ENCODE results near the gene RPL41.
"Not testable (repeated sequence)": the region's sequence is repeated elsewhere in the genome, so short reads cannot be mapped to it uniquely, and the experiment has no call there.

Gene RPL41

GRCh38 chr12:56116267-56117081 is at the start of gene RPL41:
TSS of gene RPL41 (plus strand) at chr12:56116633.
- peak; percentile 97 for DNase-seq

DNA sequence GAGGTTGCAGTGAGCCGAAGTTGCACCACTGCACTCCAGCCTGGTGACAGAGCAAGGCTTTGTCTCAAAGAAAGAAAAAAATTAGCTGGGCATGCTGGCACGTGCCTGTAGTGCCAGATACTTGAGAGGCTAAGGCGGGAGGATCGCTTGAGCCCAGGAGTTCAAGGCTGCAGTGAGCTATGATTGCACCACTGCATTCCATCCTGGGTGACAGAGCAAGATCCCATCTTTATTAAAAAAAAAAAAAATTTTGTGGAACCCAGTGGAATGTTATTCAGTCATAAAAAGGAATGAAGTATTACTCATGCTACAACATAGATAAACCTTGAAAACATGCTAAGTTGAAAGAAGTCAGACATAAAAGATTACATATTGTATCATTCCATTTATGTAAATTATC is 44.8 kb upstream of the RPL41 start:
- no peak for DNase-seq

DNA sequence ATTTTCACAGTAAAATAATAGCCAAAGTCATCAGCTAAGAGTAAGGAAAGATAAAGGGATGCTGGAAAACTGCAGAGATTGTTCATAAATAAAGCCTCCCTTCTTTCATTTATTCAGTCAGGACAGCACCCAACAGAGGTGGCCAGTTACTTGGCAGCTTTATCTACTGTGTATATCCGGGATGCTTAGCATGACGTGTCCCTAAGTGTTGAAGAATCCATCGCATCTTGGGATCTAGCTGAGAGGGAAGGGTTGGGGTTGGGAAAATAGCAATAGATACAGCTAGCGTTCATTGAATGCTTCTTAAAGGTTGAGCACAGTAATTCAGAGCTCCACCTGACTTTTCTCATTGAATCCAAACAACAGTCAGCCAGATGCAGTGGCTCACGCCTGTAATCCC is 42.0 kb upstream of the RPL41 start:
- DNase-seq, result no peak

- not testable (repeated sequence) for DNase-seq
These were observed 38.5 kb upstream of the RPL41 start for GRCh38 chr12:56077966-56078365.

DNA sequence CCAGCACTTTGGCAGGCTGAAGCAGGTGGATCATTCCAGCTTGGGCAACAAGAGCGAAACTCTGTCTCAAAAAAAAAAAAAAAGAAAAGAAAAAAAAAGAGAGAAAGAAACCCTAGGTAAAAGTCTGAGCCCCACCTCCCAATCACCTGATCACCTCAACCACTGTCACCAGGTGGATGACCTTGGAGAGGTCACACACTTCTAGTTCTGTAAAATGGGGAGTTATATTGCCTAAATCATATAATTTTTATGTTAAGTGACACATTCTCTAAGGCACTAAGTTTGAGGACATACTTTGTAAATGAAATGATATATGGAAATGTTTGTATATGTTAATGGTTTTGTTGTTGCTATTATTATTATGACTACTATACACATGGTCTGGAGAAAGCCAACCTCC is 38.0 kb upstream of the RPL41 start:
- no peak for DNase-seq

DNA sequence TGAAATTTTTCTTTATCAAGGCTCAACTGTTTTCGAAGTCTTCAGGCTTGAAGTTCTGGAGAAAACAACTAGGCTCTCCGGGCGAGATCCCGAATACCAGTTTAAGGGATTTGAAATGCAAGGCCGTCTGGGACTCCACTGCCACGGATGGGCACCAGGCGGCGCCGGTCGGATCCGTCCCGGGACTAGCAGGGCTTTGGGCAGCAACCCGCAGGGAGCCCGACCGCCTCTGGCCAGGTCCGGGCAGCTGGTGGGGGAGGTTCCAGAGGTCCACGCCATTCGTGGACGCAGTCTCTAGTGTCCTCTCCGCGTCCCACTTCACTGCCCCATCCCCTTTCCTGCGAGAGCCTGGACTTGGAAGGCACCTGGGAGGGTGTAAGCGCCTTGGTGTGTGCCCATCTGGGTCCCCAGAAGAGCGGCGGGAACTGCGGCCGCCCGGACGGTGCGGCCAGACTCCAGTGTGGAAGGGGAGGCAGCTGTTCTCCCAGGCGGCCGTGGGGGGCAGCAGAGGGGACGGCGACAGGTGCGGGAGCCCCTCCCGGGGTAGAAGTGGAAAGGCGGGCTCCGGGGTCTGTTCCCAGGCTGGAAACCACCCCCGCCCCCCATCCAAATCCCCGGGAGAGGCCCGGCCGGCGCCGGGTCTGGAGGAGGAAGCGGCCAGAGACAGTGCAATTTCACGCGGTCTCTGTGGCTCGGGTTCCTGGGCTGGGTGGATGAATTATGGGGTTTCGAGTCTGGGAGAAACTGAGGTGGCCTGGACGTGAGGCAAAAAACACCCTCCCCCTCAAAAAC is 37.3 kb upstream of the RPL41 start:
- peak; percentile 88 for DNase-seq

- DNase-seq, result peak; percentile 79
These were observed 36.5 kb upstream of the RPL41 start, which contains the start of gene ERBB3 for GRCh38 chr12:56079723-56080555. TSS of gene ERBB3 (plus strand) at chr12:56080165. CDS start at chr12:56080301, 136 bp downstream.

DNA sequence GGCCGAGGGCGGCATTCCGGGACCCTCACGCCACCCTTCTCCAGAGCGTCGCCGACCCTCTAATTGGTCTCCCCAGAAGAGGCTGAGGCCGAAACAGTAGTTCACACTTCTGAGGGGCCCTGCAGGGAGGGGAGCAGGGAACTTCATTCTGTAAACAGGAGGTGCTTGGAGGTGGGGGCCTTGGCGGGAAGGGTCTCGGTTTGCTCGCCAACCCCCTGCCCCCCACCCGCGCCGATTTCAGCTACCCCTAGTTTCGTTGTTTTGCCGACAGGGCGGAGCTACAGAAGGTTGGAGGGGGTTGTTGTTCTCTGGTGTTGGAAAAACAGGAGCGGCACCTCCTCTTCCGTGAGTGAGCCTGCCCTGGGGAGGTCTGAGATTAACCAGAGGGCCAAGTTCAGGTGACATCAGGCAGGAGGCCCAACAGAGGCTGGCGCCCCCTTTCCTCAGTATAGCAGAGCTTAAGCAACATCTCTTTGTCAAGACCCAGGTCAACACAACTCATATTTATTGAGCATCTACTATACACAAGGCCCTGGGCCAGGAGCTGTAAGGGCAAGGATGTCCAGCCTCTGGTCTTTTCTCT is 35.8 kb upstream of the RPL41 start:
- DNase-seq, result no peak

- DNase-seq, result peak; percentile 66
These were observed 34.8 kb upstream of the RPL41 start for GRCh38 chr12:56081393-56082347.

GRCh38 chr12:56082382-56082781 is 34.1 kb upstream of the RPL41 start:
- no peak for DNase-seq

DNA sequence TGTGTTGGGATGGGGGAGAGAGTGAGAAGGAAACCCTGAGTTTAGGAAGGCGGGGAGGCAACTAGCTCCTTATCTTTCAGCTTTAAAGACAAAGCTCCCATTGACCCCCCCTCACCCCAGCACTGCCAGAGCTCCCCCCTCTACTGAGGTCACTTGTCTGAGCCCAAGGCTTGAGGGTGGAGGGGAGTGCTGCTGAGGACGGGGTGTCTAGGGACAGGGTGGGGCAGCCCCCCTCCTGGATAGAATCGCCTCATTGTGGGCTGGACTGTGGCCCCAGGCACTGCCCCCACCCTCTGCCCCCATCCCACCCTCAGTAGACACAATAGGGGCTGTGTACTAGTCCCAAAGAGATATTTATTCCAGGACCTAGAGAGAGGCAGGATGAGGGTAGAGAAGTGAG is 33.5 kb upstream of the RPL41 start:
- DNase-seq, result no peak

DNA sequence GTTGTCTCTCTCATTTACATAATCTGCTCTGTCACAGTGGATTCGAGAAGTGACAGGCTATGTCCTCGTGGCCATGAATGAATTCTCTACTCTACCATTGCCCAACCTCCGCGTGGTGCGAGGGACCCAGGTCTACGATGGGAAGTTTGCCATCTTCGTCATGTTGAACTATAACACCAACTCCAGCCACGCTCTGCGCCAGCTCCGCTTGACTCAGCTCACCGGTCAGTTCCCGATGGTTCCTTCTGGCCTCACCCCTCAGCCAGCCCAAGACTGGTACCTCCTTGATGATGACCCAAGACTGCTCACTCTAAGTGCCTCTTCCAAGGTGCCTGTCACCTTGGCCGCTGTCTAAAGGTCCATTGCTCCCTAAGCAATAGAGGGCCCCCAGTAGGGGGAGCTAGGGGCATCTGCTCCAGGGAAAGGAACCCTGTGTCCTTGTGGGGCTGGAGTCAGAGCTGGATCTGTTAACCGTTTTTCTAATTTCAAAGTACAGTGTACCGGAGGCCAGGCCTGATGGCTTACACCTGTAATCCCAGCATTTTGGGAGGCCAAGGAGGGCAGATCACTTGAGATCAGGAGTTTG is 31.4 kb upstream of the RPL41 start:
- DNase-seq, result no peak

- DNase-seq, result no peak
These were observed 30.3 kb upstream of the RPL41 start for GRCh38 chr12:56086096-56086495.

DNA sequence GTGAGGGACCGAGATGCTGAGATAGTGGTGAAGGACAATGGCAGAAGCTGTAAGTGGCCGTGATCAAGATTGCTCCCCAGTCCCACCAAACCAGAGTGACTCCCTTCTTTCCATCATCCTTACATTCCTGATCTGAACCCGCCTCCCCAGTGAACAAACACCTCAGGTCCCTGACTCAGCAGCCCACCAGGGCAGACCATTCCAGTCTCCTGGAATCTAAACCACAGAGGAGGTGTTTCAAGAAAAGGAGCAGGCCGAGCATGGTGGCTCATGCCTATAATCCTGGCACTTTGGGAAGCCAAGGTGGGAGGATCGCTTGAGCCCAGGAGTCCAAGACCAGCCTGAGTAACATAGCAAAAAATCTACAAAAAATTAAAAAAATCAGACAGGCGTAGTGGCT is 29.8 kb upstream of the RPL41 start:
- no peak for DNase-seq

DNA sequence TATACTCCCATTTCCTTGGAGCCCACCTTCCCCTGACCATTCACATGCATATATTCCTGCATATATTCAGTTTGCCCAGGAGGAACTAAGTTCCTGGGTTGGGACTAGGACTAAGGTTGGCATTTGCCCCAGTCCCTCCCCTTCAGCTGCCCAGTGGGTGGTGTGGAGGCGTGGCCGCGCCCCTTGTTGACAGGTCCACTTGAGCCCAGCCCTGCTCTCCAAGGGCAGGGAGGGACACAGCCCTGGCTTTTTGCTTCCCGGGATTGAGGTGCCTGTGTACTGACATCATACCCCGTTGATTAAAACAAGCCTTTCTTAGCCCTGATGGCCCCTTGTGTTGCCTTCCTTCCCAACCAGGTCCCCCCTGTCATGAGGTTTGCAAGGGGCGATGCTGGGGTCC is 29.2 kb upstream of the RPL41 start:
- DNase-seq, result no peak

- no peak for DNase-seq
These were observed 18.7 kb upstream of the RPL41 start for GRCh38 chr12:56097738-56098137.

DNA sequence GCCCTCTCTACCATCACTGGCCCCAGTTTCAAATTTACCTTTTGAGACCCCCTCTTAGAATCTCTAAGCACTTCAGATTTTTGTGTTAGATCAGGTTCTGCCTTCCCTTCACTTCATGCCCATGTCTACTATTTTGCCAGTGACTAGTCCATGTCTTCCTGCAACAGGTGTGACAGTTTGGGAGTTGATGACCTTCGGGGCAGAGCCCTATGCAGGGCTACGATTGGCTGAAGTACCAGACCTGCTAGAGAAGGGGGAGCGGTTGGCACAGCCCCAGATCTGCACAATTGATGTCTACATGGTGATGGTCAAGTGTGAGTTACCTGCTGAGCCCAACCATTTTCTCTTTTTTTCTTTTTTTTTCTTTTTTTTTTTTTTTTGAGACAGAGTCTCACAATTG is 17.8 kb upstream of the RPL41 start:
- DNase-seq, result no peak

DNA sequence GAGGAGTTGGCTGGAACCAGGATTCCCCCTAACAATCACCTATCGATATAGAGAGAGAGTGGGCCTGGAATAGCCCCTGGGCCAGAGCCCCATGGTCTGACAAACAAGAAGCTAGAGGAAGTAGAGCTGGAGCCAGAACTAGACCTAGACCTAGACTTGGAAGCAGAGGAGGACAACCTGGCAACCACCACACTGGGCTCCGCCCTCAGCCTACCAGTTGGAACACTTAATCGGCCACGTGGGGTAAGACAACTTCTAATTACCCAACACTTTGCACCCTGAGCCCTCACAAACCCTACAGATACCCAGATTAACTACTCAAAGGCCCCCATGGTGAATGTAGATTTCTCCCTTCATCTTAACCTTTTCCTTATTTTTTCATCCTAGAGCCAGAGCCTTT is 16.6 kb upstream of the RPL41 start:
- DNase-seq, result no peak

GRCh38 chr12:56101045-56101444 is 15.4 kb upstream of the RPL41 start:
- DNase-seq, result no peak

DNA sequence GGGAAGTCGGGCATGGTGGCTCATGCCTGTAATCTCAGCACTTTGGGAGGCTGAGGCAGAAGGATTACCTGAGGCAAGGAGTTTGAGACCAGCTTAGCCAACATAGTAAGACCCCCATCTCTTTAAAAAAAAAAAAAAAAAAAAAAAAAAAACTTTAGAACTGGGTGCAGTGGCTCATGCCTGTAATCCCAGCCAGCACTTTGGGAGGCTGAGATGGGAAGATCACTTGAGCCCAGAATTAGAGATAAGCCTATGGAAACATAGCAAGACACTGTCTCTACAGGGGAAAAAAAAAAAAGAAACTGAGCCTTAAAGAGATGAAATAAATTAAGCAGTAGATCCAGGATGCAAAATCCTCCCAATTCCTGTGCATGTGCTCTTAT is 13.8 kb upstream of the RPL41 start:
- DNase-seq, result no peak

DNA sequence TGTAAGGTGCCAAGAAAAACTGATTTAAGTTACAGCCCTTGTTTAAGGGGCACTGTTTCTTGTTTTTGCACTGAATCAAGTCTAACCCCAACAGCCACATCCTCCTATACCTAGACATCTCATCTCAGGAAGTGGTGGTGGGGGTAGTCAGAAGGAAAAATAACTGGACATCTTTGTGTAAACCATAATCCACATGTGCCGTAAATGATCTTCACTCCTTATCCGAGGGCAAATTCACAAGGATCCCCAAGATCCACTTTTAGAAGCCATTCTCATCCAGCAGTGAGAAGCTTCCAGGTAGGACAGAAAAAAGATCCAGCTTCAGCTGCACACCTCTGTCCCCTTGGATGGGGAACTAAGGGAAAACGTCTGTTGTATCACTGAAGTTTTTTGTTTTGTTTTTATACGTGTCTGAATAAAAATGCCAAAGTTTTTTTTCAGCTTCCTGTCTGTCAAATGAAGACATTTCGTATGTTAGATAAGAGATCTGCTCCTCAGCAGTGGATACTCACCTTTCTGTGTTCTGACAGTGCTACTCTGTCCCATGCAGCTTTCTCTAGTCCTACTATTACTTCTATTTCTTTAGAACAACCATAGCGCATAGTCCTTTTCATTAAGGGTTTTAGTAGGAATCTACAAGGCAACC is 13.2 kb upstream of the RPL41 start:
- DNase-seq, result no peak
